CD4-positive, alpha-beta T cell treated with Interleukin-15 for 4 hours (primary cell): Measurements from ENCODE around the gene NRXN3.

ENCODE experiments used
- DNase-seq: peaks from one replicate; pipeline ENCODE4 v3.0.0-alpha.2; 2020; ENCODE audit warnings: low spot score

Gene NRXN3

GRCh38 chr14:79246173-79246572 lies 1076.0 kb downstream of the NRXN3 start:
- no peak for DNase-seq

GRCh38 chr14:79248126-79248525 lies 1078.0 kb downstream of the NRXN3 start:
- no peak for DNase-seq

- DNase-seq: no peak
These were observed 1078.6 kb downstream of the NRXN3 start for GRCh38 chr14:79248771-79249170.

GRCh38 chr14:79251278-79251677 lies 1081.1 kb downstream of the NRXN3 start:
- DNase-seq: no peak

GRCh38 chr14:79253576-79253975 lies 1083.4 kb downstream of the NRXN3 start:
- no peak for DNase-seq

GRCh38 chr14:79254069-79254775 lies 1084.0 kb downstream of the NRXN3 start:
- no peak for DNase-seq

- no peak for DNase-seq
These were observed 1086.2 kb downstream of the NRXN3 start for GRCh38 chr14:79256380-79256779.

- no peak for DNase-seq
These were observed 1090.2 kb downstream of the NRXN3 start for GRCh38 chr14:79260406-79260805.

- no peak for DNase-seq
These were observed 1095.3 kb downstream of the NRXN3 start for GRCh38 chr14:79265366-79265946.

- DNase-seq: no peak
These were observed 1100.2 kb downstream of the NRXN3 start for GRCh38 chr14:79270361-79270760.

GRCh38 chr14:79271122-79271521 lies 1100.9 kb downstream of the NRXN3 start:
- DNase-seq: no peak

GRCh38 chr14:79274641-79275291 lies 1104.6 kb downstream of the NRXN3 start:
- DNase-seq: no peak

- DNase-seq: no peak
These were observed 1105.1 kb downstream of the NRXN3 start for GRCh38 chr14:79275292-79275655.

GRCh38 chr14:79278286-79278797 lies 1108.2 kb downstream of the NRXN3 start:
- no peak for DNase-seq

GRCh38 chr14:79278798-79279644 lies 1108.8 kb downstream of the NRXN3 start:
- DNase-seq: no peak

GRCh38 chr14:79279645-79280597 lies 1109.7 kb downstream of the NRXN3 start:
- DNase-seq: no peak

- DNase-seq: no peak
These were observed 1111.3 kb downstream of the NRXN3 start for GRCh38 chr14:79281244-79282152.

- DNase-seq: no peak
These were observed 1114.4 kb downstream of the NRXN3 start for GRCh38 chr14:79284621-79285020.

GRCh38 chr14:79285263-79285662 lies 1115.1 kb downstream of the NRXN3 start:
- DNase-seq: no peak

GRCh38 chr14:79287976-79288375 lies 1117.8 kb downstream of the NRXN3 start:
- no peak for DNase-seq
